Renal cortical epithelial cell (primary cell): ENCODE measurements around the gene ACSL1. TPM values are rescaled to one million over a fixed set of nuclear protein-coding genes. Genes with fewer than 3 reads are reported as not detected.
"Not testable (repeated sequence)": the region's sequence is repeated elsewhere in the genome, so short reads cannot be mapped to it uniquely, and the experiment has no call there.

Experiments
- DNase-seq: peaks from one replicate; pipeline ENCODE4 v3.0.0-alpha.2; 2011; ENCODE audit warnings: low read depth
- total RNA-seq: library from RNA; depleted of rRNA; stranded (reverse); fragments of >200 nt; gene quantifications from 2 replicates; pipeline ENCODE4 v1.2.3, GENCODE V29; 2014

Gene ACSL1
- total RNA-seq, 1 donor from 2014 or later = 221 TPM

GRCh38 chr4:184843984-184844554, 18.3 kb upstream of the ACSL1 start:
- DNase-seq = no peak

- DNase-seq = not testable (repeated sequence)
These were observed 13.3 kb upstream of the ACSL1 start for GRCh38 chr4:184839075-184839399.

- no peak for DNase-seq
These were observed 12.7 kb upstream of the ACSL1 start for GRCh38 chr4:184838249-184839074.

GRCh38 chr4:184836613-184837012, 10.8 kb upstream of the ACSL1 start:
- DNase-seq = no peak

- DNase-seq = no peak
These were observed 7.5 kb upstream of the ACSL1 start for GRCh38 chr4:184833046-184833838.

GRCh38 chr4:184831153-184831552, 5.4 kb upstream of the ACSL1 start:
- no peak for DNase-seq

- DNase-seq = no peak
These were observed 1.0 kb upstream of the ACSL1 start for GRCh38 chr4:184826691-184827270.

GRCh38 chr4:184825141-184825895, 450 bp downstream of the ACSL1 start:
- DNase-seq = no peak

- DNase-seq = no peak
These were observed 1.0 kb downstream of the ACSL1 start for GRCh38 chr4:184824776-184825084.

- no peak for DNase-seq
These were observed 1.5 kb downstream of the ACSL1 start for GRCh38 chr4:184824081-184824775.

- no peak for DNase-seq
These were observed 2.8 kb downstream of the ACSL1 start for GRCh38 chr4:184823014-184823413.

- DNase-seq = no peak
These were observed 3.4 kb downstream of the ACSL1 start for GRCh38 chr4:184822356-184822755.

GRCh38 chr4:184821242-184821641, 4.5 kb downstream of the ACSL1 start:
- DNase-seq = no peak

- DNase-seq = no peak
These were observed 6.0 kb downstream of the ACSL1 start for GRCh38 chr4:184819786-184820185.

- no peak for DNase-seq
These were observed 7.6 kb downstream of the ACSL1 start for GRCh38 chr4:184818216-184818564.

GRCh38 chr4:184817494-184818215, 8.1 kb downstream of the ACSL1 start:
- no peak for DNase-seq

GRCh38 chr4:184816962-184817361, 8.8 kb downstream of the ACSL1 start:
- DNase-seq = no peak

GRCh38 chr4:184815046-184815877, 10.5 kb downstream of the ACSL1 start:
- DNase-seq = peak; percentile 88

- DNase-seq = no peak
These were observed 11.1 kb downstream of the ACSL1 start for GRCh38 chr4:184814686-184815045.

GRCh38 chr4:184812651-184813181, 13.1 kb downstream of the ACSL1 start:
- DNase-seq = no peak
